ENCODE results near the gene BTN3A1.

GRCh38 chr6:26447257-26447656 is 45.2 kb downstream of the BTN3A1 start:
- TF ChIP-seq EZH2phosphoT487 (IDR thresholded peaks at IDR 0.05; ENCODE audit: low read depth) = no peak
- no peak for TF ChIP-seq CTCF (IDR thresholded peaks at IDR 0.05; ENCODE audit: low read depth, low read length)
